GM19455 (cell line): ENCODE results near the gene DPPA3.
"Not testable (repeated sequence)": the region's sequence is repeated elsewhere in the genome, so short reads cannot be mapped to it uniquely, and the experiment has no call there.

Experiments
- ATAC-seq: cut with Tn5 transposase; IDR thresholded peaks from one replicate; pipeline ENCODE4 v1.9.1; 2021; ENCODE audit not compliant: unreplicated experiment

DPPA3 gene

DNA sequence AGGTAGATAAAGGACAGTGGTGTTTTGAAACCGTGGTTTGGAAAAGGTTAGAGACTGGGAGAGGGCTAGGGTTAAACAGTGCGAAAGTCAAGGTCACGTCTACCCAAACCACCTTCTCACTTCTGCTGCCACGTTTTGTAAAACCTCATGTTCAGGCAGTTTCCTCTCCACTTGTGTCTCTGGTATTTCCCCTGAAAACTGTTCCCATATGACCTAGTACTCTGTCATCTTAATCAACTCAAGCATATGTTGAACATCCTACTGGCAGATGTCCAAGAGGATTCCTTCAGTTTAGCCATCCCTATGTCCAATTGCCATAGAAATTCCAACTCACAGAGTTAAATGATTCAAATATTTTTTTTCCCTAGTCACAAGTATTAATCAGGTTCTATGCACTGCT, 18.5 kb downstream of the DPPA3 start:
- ATAC-seq, result no peak

DNA sequence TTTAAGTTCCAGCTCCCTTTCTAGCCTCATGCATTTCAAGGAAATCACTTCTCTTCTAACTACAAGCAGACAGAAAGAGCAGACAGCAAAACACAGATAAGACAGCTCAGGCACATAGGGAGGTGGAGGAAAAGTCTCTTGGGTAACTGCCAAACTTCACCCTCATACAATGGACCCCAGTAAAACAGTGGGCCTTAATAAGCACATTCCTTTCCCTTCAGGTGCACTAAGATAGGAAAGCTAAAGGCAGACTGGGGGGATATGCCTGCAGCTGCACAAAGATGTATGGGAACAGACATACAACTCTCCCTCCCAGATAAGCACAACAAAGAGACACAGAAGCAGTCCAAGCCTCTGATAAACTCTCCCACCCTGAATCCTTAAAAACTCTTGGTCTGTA, 19.8 kb downstream of the DPPA3 start:
- ATAC-seq, result not testable (repeated sequence)

DNA sequence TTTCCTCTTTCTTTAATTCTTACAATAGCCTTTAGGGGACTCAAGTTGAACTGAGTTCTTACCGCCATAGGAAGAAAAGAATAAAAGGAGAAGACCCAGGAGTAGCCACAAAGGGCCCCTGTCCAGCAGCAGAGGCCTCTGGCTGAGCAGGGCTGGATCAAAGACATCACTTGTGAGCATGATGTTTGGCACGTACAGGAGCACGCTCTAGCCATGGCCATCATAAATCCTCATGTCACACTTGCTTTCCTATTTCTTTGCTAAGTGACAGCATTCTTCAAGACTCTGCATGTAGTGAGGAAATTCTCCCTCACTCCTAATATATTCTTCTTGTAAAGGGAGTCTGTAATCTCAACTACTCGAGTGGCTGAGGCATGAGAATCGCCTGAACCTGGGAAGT, 20.3 kb downstream of the DPPA3 start:
- ATAC-seq, result no peak

DNA sequence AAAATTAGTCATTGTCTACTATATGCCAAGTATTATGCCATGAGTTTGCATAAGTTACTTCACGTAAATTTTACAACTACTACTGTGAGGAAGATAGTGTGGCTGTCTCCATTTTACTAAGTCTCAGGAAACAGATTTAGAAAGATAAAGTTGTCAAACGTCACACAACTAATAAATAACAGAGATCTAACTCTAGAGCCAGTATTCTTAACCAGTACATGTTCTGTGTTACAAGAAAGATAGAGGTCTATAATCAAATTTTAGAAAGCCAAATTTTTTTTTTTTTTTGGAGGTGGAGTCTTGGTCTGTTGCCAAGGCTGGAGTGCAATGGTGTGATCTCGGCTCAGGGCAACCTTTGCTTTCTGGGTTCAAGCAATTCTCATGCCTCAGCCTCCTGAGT, 21.8 kb downstream of the DPPA3 start:
- ATAC-seq, result no peak

DNA sequence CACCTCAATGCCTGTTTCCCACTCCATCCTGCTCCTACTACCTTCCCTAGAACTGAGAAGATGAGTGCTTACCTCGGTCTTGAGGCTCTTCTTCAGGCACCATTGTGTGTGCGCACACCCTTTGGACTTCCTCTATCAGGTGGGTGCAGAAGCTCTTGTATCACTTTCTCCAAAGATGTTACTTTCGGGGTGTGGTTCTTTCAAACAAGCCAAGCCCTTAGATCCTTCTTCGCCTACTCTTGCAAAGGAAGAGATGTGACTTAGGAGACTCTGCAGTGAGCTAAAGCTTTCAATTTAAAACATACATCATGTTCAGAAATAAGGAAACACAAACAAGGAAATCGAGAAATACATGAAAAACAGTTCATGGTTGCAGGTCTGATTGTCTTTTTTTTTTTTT, 36.0 kb downstream of the DPPA3 start, which contains the start of gene CLEC4C:
Gene CLEC4C, minus strand, starts transcription at position 130 of the 400 bp plus-strand sequence. Its CDS starts 27 bp downstream, at position 103.
- ATAC-seq, result no peak

DNA sequence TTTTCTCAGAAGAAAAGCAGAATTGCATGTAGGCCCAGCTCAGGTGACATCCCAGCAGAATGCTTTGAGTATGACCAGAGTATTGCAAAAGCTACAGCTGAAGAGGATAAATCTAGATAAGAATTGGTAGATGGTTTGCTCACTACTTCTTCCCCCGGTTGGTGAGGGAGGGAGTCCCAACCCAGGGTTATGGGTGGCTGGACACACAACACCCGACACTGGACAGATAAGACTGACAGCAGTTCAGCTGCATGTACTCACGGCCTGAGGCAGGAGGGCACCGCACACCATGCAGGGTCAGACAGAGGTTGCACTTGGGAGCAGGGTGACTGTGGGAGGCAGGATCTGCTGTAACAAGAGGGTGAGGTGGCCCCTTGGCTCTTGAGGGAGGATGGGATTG, 37.6 kb downstream of the DPPA3 start:
- ATAC-seq, result no peak

DNA sequence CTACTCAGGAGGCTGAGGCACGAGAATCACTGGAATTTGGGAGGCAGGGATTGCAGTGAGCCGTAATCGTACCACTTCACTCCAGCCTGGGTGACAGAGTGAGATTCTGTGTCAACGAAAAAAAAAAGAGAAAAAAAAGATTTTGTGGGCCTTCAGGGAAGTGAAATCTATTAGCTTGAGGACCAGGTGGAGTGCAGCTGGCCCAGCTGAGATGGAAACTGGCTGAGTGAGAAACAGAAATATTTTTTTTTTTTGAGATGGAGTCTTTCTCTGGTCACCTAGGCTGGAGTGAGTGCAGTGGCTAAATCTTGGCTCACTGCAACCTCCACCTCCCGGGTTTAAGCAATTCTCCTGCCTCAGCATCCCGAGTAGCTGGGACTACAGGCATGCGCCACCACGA, 38.2 kb downstream of the DPPA3 start:
- no peak for ATAC-seq

DNA sequence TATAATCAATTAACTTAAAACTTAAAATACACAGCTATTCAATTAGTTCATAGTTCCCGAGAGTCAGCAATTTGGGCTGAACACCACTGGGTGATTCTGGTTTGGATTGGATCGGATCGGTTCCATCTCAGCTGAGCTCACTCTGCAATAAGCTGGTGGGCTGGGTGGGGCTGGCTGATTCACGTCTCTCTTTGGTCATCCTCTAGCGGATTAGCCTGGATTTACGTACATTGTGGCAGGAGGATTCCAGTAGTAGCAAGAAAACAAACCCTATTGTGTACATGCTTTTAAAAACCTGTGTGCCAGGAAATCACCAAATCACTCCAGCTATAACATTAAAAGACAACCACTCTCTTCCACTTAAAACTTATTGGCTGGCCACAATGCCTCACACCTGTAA, 39.1 kb downstream of the DPPA3 start:
- ATAC-seq, result no peak

DNA sequence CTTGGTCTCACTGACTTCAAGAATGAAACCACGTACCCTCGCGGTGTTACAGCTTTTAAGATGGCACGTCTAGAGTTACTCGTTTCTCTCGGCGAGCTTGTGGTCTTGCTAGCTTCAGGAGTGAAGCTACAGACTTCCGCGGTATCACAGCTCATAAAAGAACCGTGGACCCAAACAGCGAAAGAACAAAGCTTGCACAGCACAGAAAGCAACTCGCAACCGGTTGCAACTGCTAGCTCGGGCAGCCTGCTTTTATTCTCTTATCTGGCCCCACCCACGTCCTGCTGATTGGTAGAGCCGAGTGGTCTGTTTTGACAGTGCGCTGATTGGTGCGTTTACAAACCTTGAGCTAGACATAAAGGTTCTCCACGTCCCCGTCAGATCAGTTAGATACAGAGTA, 40.2 kb downstream of the DPPA3 start:
- ATAC-seq, result no peak

DNA sequence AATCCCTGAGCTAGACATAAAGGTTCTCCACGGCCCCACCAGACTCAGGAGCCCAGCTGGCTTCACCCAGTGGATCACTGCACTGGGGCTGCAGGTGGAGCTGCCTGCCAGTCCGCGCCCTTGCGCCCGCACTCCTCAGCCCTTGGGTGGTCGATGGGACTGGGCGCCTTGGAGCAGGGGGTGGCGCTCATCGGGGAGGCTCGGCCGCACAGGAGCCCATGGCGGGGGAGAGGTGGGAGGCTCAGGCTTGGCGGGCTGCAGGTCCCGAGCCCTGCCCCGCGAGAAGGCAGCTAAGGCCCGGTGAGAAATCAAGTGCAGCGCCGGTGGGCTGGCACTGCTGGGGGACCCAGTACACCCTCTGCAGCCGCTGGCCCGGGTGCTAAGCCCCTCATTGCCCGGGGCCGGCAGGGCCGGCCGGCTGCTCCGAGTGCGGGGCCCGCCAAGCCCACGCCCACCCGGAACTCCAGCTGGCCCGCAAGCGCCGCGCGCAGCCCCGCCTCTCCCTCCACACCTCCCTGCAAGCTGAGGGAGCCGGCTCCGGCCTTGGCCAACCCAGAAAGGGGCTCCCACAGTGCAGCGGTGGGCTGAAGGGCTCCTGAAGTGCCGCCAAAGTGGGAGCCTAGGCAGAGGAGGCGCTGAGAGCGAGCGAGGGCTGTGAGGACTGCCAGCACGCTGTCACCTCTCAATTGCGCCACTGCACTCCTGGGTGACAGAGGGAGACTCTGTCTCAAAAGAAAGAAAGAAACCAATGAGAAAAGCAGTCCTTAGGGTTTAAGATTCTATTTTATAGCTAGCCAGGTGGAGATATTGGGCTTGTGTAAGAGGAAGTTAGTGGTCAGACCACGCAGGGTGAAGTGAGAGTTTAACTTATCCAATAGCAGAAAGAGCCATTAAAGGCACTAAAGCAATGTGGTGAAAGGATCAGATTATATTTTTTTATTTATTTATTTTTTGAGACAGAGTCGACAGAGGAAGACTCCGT, 41.0 kb downstream of the DPPA3 start:
- ATAC-seq, result not testable (repeated sequence)

DNA sequence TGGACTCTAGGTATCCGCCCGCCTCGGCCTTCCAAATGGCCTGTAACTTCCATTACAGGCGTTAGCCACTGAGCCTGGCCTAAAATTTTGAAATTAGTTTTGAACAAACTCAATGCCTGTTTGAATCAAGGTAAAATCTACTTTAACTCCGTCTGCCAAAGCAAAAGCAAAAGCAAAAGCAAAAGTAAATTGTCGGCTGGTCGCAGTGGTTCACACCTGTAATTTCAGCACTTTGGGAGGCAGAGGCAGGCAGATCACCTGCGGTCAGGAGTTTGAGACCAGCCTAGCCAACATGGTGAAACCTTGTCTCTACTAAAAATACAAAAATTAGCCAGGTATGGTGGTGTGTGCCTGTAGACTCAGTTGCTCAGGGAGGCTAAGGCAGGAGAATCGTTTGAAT, 44.4 kb downstream of the DPPA3 start:
- not testable (repeated sequence) for ATAC-seq

DNA sequence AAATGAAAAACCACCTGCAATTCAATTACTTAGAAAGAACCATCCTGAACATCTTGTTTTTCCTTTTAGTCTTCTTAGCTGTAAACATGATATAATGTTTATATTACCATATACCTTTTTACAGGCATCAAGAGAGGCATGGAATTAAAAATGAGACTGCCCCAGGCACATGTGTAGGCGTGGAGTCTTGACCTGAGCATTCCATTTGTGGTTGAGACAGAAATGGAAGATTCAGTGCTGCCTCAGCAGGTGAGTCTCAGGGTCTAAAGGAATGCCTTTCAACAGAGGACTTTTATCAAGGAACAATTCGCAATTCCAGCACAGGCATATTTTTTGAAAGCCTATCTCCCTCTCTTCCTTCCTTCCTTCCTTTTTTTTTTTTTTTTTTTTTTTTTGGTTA, 45.8 kb downstream of the DPPA3 start:
- ATAC-seq, result no peak

DNA sequence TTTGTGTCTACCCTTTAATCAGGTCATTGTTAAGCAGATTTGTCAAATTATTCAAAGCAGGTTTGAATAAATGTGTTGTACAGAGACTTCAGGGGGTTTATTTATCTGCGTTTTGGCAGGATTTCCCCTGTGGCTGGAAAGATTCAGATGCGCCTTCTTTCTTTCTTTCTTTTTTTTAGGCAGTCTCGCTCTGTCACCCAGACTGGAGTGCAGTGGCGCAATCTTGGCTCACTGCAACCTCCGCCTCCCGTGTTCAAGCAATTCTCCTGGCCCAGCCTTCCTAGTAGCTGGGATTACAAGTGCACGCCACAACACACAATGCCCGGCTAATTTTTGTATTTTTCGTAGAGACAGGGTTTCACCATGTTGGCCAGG, 47.5 kb downstream of the DPPA3 start:
- ATAC-seq, result no peak
